OCI-LY1 (cell line): ENCODE measurements around the gene PER2.

Experiments
- H2AFZ ChIP-seq: fragments of 200-600 bp; sonication (generic), shearing (Covaris generic); 2 replicates; pipeline ENCODE4 v1.6.0; 2014; ENCODE audit warnings: antibody characterized with exemption, mild to moderate bottlenecking, low read length
- H3F3A ChIP-seq: fragments of 200-600 bp; sonication (generic), shearing (Covaris generic); 2 replicates; pipeline ENCODE4 v1.6.0; 2014; ENCODE audit warnings: mild to moderate bottlenecking, antibody characterized with exemption, low read length, moderate library complexity; ENCODE audit not compliant: insufficient read depth
- H3K27ac ChIP-seq: fragments of 200-600 bp; sonication (generic); 2 replicates; pipeline ENCODE4 v1.5.1; 2014; ENCODE audit warnings: low read length, mixed run types, mild to moderate bottlenecking, low read depth; ENCODE audit not compliant: poor library complexity, severe bottlenecking
- H3K27me3 ChIP-seq: fragments of 200-600 bp; sonication (generic); 2 replicates; pipeline ENCODE4 v1.6.0; 2014; ENCODE audit warnings: antibody characterized with exemption, mild to moderate bottlenecking, low read length, moderate library complexity; ENCODE audit not compliant: insufficient read depth
- H3K36me3 ChIP-seq: fragments of 200-600 bp; sonication (generic); 2 replicates; pipeline ENCODE4 v1.6.1; 2014; ENCODE audit warnings: mild to moderate bottlenecking, antibody characterized with exemption, low read length, moderate library complexity, mixed read lengths; ENCODE audit not compliant: insufficient read depth
- H3K4me1 ChIP-seq: fragments of 200-600 bp; sonication (generic); 2 replicates; pipeline ENCODE4 v1.5.1; 2014; ENCODE audit warnings: mild to moderate bottlenecking, low read length, moderate library complexity; ENCODE audit not compliant: insufficient read depth, severe bottlenecking
- H3K4me2 ChIP-seq: fragments of 200-600 bp; sonication (generic), shearing (Covaris generic); 2 replicates; pipeline ENCODE4 v1.6.1; 2014; ENCODE audit warnings: low read length
- H3K4me3 ChIP-seq: fragments of 200-600 bp; sonication (generic); 2 replicates; pipeline ENCODE4 v1.5.1; 2014; ENCODE audit warnings: low read length, low read depth, mild to moderate bottlenecking, mixed read lengths; ENCODE audit not compliant: poor library complexity, severe bottlenecking
- H3K79me2 ChIP-seq: fragments of 200-600 bp; shearing (Covaris generic); 2 replicates; pipeline ENCODE4 v1.6.1; 2016; ENCODE audit warnings: mixed run types, low read length, mixed read lengths; ENCODE audit not compliant: insufficient read depth
- H3K9ac ChIP-seq: fragments of 200-600 bp; sonication (generic), shearing (Covaris generic); 2 replicates; pipeline ENCODE4 v1.6.1; 2014; ENCODE audit warnings: mild to moderate bottlenecking, low read length, mixed read lengths
- H3K9me2 ChIP-seq: fragments of 200-600 bp; sonication (generic), shearing (Covaris generic); 2 replicates; pipeline ENCODE4 v1.6.1; 2014; ENCODE audit warnings: low read depth, mild to moderate bottlenecking, low read length, mixed read lengths
- H3K9me3 ChIP-seq: fragments of 200-600 bp; shearing (Covaris generic); 2 replicates; pipeline ENCODE4 v1.6.1; 2014; ENCODE audit warnings: low read length, mixed read lengths
- H4K20me1 ChIP-seq: fragments of 200-600 bp; sonication (generic), shearing (Covaris generic); 2 replicates; pipeline ENCODE4 v1.6.0; 2016; ENCODE audit warnings: mild to moderate bottlenecking, low read length; ENCODE audit not compliant: insufficient read depth
- EZH2 ChIP-seq: fragments of 200-600 bp; sonication (generic), shearing (Covaris generic); IDR thresholded peaks from 2 replicates; pipeline ENCODE4 v1.8.0; 2017; ENCODE audit warnings: borderline replicate concordance, mixed run types, mild to moderate bottlenecking, antibody characterized with exemption, low read length, moderate library complexity, mixed read lengths
- TF ChIP-seq, protein P1 (sequence below): fragments of 200-600 bp; sonication (generic), shearing (Covaris generic); IDR thresholded peaks from 2 replicates; pipeline ENCODE4 v1.5.1; 2017; ENCODE audit warnings: mild to moderate bottlenecking, antibody characterized with exemption, low read length, moderate library complexity, mixed read lengths

PER2 gene

DNA sequence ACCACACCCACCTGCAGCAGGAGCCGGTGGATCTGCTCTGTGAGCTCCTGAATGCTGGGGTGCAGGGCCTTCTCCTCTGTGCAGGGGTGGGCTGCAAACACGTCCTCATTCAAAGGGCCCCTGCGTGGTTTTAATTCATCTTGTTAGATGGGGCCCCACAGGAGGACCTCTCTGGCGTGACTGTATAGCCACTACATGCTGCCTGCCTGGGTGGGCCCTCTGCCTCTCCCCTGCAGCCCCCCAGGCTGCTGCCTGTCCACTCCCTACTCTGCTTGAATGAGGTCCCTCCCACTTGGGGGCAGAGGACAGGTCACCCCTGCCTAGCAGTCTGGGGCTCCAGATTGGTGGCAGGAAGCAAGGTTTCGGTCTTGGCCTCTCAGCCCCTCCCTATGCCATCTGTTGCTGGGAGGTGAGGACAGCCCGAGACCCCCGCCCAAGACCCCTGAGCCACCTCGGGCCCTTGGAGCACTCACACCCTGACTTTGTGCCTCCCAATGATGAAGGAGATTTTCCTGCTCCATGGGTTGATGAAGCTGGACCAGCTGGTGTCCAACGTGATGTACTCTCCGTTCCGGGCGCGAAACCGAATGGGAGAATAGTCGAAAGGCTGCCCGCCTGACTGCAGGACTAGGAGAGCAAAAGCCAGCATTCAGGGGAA is 26.6 kb downstream of the PER2 start:
- Histone ChIP-seq H3K9ac (no peak overlapping the region), H3K27me3 (no peaks in the 10 kb centered on the region), H3K4me1 (no peaks in the 10 kb centered on the region), H3F3A (no peaks in the 10 kb centered on the region), H4K20me1 (no peaks in the 10 kb centered on the region), H3K4me3 (no peak overlapping the region), H3K4me2 (no peak overlapping the region), H3K36me3 (peaks cover 6% of the 10 kb centered on the region; the same call in 1 of the 2 replicates), H3K27ac (no peak overlapping the region), H3K9me3 (no peaks in the 10 kb centered on the region), H2AFZ (no peak overlapping the region), H3K79me2 (no peaks in the 10 kb centered on the region), H3K9me2 (no peaks in the 10 kb centered on the region)
- TF ChIP-seq EZH2, result no peak
- TF ChIP-seq, protein P1, sequence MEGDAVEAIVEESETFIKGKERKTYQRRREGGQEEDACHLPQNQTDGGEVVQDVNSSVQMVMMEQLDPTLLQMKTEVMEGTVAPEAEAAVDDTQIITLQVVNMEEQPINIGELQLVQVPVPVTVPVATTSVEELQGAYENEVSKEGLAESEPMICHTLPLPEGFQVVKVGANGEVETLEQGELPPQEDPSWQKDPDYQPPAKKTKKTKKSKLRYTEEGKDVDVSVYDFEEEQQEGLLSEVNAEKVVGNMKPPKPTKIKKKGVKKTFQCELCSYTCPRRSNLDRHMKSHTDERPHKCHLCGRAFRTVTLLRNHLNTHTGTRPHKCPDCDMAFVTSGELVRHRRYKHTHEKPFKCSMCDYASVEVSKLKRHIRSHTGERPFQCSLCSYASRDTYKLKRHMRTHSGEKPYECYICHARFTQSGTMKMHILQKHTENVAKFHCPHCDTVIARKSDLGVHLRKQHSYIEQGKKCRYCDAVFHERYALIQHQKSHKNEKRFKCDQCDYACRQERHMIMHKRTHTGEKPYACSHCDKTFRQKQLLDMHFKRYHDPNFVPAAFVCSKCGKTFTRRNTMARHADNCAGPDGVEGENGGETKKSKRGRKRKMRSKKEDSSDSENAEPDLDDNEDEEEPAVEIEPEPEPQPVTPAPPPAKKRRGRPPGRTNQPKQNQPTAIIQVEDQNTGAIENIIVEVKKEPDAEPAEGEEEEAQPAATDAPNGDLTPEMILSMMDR, result no peak

DNA sequence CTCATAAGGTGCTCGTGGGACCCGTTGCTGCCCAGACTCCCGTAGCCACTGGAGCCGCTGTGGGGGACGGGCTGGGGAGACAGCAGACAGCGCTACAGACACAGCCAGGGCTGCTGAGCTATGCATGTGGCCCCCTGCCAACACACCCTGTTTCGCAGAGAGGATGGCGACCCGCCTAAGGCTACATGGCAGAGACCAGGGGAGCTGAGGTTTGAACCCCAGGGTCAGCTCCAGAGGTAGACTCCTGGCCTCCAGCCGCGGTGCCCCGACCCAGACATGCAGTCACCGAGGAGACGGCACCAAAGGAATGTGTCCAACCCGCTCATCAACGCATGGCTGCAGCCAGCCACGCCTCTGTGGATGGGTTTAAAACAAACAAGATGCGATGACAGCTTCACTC is 27.5 kb downstream of the PER2 start:
- H3K9ac ChIP-seq, result no peak overlapping the region
- H3K4me1 ChIP-seq, result no peaks in the 10 kb centered on the region
- H3K36me3 ChIP-seq, result peaks cover 10% of the 10 kb centered on the region; the same call in 1 of the 2 replicates
- no peaks in the 10 kb centered on the region for H3K9me2 ChIP-seq
- H3K4me2 ChIP-seq, result no peak overlapping the region
- no peak overlapping the region for H3K27ac ChIP-seq
- no peaks in the 10 kb centered on the region for H3K79me2 ChIP-seq
- H3K4me3 ChIP-seq, result no peak overlapping the region
- no peaks in the 10 kb centered on the region for H3K9me3 ChIP-seq
- no peaks in the 10 kb centered on the region for H3K27me3 ChIP-seq
- H2AFZ ChIP-seq, result no peak overlapping the region
- no peaks in the 10 kb centered on the region for H3F3A ChIP-seq
- TF ChIP-seq EZH2, result no peak
- TF ChIP-seq, protein P1, result no peak
- no peaks in the 10 kb centered on the region for H4K20me1 ChIP-seq

DNA sequence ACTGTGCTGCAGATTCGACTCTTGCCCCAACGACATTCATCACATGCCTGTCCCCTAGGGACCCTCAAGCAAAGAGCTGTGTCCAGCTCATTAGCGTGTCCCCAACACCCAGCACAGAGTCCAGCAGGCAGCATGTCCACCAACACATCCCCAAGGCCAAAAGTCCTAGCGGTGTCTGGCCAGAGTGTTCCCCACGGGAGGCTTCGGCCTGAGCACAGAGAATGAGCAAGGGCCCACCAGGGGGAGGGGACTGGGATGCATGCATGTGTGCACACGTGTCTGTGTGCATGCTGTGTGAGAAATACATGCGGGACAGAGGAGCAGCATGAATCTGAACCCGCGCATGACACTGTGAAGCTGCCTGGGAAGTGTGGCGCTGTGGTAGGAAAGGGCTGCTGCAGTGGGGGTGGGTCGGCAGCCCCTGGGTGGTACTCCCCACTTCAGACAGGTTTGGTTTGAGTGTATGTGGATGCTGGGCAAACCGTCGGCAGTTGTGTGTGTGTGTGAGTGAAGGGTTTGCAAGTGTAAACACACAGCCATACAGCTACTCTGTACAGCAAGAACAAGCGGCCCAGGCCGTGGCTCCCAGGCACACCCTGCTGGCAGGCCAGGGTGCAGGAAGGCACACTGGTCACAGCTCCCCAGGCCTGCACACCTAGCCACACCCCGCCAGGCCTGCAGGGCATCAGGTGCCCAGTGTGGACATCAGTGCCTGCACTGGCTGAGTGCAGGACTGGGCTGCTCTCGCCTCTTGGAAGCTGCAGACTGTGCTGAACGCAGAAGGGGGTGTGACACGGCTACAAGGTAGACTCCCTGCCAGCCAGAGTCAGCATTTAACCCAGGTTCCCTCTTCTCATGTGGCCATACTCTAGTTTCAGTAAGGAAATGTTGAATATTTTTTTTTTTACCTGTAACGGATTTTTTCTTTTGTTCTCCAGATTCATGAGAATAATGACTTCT is 29.1 kb downstream of the PER2 start:
- no peak overlapping the region for H3K9ac ChIP-seq
- no peaks in the 10 kb centered on the region for H3K79me2 ChIP-seq
- peaks cover 22% of the 10 kb centered on the region; the same call in 1 of the 2 replicates for H3K36me3 ChIP-seq
- no peaks in the 10 kb centered on the region for H4K20me1 ChIP-seq
- H3K27me3 ChIP-seq, result no peaks in the 10 kb centered on the region
- H3K4me3 ChIP-seq, result no peak overlapping the region
- H3F3A ChIP-seq, result no peaks in the 10 kb centered on the region
- no peaks in the 10 kb centered on the region for H3K4me1 ChIP-seq
- no peak overlapping the region for H3K27ac ChIP-seq
- no peaks in the 10 kb centered on the region for H3K9me2 ChIP-seq
- H2AFZ ChIP-seq, result no peak overlapping the region
- H3K4me2 ChIP-seq, result no peak overlapping the region
- TF ChIP-seq, protein P1, result peak; percentile 38; the same call in 1 of the 2 replicates
- TF ChIP-seq EZH2, result no peak
- H3K9me3 ChIP-seq, result no peaks in the 10 kb centered on the region
